ENCODE data around the gene BTBD9.

DNA sequence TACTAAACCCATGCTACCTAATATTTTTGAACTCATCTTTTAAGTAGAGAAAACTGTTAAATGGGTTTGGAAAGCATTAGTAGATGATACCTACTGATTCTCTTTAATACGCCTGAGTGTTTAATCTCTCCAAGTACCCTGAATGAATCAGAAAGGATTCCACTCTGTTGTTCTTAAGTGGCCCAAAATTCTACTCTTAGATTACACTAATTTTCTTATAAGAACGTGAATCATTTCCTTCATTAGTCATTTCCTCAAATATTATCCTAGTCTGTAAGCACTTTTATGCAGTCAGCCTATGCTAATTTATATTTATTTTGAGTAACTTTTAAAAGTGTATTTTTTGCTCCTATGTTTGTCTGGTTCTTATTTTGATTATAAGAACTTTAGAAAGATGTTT lies 380.0 kb downstream of the BTBD9 start:
- TF ChIP-seq POLR2AphosphoS5 (IDR thresholded peaks at IDR 0.05; ENCODE audit: borderline replicate concordance, low read depth, low read length) (no peak), EZH2 (IDR thresholded peaks at IDR 0.05) (no peak), FOXP2 (optimal IDR thresholded peaks at IDR 0.05; ENCODE audit: control extremely low read depth, extremely low read length, insufficient read depth) (no peak)
